Loucy (cell line): ENCODE results near the gene LCK.

ENCODE experiments used
- EZH2phosphoT487 ChIP-seq: fragments of 200-600 bp; IDR thresholded peaks from 2 replicates; pipeline ENCODE4 v1.6.1; 2018; ENCODE audit warnings: antibody characterized with exemption, mild to moderate bottlenecking, moderate library complexity, borderline replicate concordance
- TF ChIP-seq, protein P1 (sequence below): fragments of 200-600 bp; sonication (generic); conservative IDR thresholded peaks from 2 replicates; pipeline ENCODE4 v1.5.1; 2014; ENCODE audit warnings: mild to moderate bottlenecking, antibody characterized with exemption, low read length

DNA sequence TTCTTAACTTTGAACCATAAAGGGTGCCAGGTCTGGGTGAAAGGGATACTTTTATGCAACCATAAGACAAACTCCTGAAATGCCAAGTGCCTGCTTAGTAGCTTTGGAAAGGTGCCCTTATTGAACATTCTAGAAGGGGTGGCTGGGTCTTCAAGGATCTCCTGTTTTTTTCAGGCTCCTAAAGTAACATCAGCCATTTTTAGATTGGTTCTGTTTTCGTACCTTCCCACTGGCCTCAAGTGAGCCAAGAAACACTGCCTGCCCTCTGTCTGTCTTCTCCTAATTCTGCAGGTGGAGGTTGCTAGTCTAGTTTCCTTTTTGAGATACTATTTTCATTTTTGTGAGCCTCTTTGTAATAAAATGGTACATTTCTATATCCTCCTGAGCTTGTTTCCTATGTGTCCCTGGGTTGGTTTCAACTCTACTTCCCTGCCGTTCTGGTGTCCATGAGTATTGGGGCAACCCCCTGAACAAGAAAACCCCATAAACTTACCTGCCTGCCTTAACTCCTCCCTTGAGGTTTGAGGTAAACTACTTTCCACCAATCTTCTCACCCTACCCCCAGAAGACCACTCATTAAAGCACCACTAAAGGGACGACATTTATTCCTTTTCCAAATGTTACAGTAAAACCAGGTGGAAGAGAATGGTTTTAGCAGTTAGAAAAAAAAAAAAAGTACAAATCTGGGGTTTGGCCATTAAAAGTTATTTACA is 82.3 kb downstream of the LCK start:
- TF ChIP-seq, protein P1, sequence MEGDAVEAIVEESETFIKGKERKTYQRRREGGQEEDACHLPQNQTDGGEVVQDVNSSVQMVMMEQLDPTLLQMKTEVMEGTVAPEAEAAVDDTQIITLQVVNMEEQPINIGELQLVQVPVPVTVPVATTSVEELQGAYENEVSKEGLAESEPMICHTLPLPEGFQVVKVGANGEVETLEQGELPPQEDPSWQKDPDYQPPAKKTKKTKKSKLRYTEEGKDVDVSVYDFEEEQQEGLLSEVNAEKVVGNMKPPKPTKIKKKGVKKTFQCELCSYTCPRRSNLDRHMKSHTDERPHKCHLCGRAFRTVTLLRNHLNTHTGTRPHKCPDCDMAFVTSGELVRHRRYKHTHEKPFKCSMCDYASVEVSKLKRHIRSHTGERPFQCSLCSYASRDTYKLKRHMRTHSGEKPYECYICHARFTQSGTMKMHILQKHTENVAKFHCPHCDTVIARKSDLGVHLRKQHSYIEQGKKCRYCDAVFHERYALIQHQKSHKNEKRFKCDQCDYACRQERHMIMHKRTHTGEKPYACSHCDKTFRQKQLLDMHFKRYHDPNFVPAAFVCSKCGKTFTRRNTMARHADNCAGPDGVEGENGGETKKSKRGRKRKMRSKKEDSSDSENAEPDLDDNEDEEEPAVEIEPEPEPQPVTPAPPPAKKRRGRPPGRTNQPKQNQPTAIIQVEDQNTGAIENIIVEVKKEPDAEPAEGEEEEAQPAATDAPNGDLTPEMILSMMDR = no peak
- TF ChIP-seq EZH2phosphoT487 = no peak
